ENCODE data around the gene SYNE2. TPM values are rescaled to one million over a fixed set of nuclear protein-coding genes. Genes with fewer than 3 reads are reported as not detected.
"Not testable (repeated sequence)": the region's sequence is repeated elsewhere in the genome, so short reads cannot be mapped to it uniquely, and the experiment has no call there.

The SYNE2 gene
- total and polyA plus RNA-seq, 5 donors from 2014 or later, result 25.6 to 348 (median 32.3) TPM

DNA sequence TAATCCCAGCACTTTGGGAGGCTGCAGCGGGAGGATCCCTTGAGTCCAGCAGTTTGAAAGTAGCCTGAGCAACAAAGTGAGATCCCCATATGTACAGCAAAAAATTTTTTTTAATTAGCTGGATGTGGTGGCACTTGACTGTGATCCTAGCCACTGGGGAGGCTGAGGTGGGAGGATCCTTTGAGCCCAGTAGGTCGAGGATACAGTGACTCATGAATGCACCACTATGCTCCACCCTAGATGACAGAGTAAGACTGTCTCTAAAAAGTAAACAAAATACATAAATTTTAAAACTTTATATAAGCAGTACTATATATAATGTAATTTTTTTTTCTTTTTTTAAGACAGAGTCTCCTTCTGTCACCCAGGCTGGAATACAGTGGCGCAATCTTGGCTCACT is 326.0 kb downstream of the SYNE2 start:
- H3K4me1 Mint-ChIP-seq, result peaks cover 0 to 10% (median 5%) of the 10 kb centered on the region in 4 donors
- Histone ChIP-seq H3K27ac (ENCODE audit: insufficient read depth, low read length, poor library complexity, severe bottlenecking) (no peak overlapping the region), H3K36me3 (ENCODE audit: control insufficient read depth, insufficient read depth, low read length) (peaks cover 74% of the 10 kb centered on the region), H3K4me1 (ENCODE audit: control insufficient read depth, insufficient read depth, low read length, poor library complexity, severe bottlenecking) (no peaks in the 10 kb centered on the region), H3K9me3 (ENCODE audit: control insufficient read depth in 2 of 2, low read length in 2 of 2) (no peaks in the 10 kb centered on the region), H3K27me3 (ENCODE audit: control insufficient read depth, insufficient read depth, low read length) (no peaks in the 10 kb centered on the region), H3K4me3 (ENCODE audit: low read depth, low read length) (no peak overlapping the region)
- ATAC-seq (ENCODE audit: low read depth in 2 of 2) (no peak), DNase-seq (no peak)
- peaks cover 54% of the 10 kb centered on the region for H3K36me3 Mint-ChIP-seq
- H3K4me3 Mint-ChIP-seq, result no peak overlapping the region
- no peaks in the 10 kb centered on the region for H3K9me3 Mint-ChIP-seq
- no peak overlapping the region for H3K27ac Mint-ChIP-seq
- H3K27me3 Mint-ChIP-seq, result no peaks in the 10 kb centered on the region

DNA sequence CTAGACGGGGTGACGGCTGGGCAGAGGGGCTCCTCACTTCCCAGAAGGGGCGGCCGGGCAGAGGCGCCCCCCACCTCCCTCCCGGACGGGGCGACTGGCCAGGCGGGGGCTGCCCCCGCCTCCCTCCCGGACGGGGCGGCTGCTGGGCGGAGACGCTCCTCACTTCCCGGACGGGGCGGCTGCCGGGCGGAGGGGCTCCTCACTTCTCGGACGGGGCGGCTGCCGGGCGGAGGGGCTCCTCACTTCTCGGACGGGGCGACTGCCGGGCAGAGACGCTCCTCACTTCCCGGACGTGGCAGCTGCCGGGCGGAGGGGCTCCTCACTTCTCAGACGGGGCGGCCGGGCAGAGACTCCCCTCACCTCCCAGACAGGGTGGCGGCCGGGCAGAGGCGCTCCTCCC is 330.1 kb downstream of the SYNE2 start:
- H3K27me3 ChIP-seq (ENCODE audit: control insufficient read depth, insufficient read depth, low read length); H3K4me1 ChIP-seq (ENCODE audit: control insufficient read depth, insufficient read depth, low read length, poor library complexity, severe bottlenecking); ATAC-seq (ENCODE audit: low read depth in 2 of 2); H3K9me3 Mint-ChIP-seq; H3K4me3 Mint-ChIP-seq; H3K27ac ChIP-seq (ENCODE audit: insufficient read depth, low read length, poor library complexity, severe bottlenecking); DNase-seq; H3K9me3 ChIP-seq (ENCODE audit: control insufficient read depth in 2 of 2, low read length in 2 of 2); H3K4me3 ChIP-seq (ENCODE audit: low read depth, low read length); H3K27me3 Mint-ChIP-seq: not testable (repeated sequence)
- H3K36me3 Mint-ChIP-seq, result peaks cover 49% of the 10 kb centered on the region
- H3K4me1 Mint-ChIP-seq, result peaks cover 0 to 17% (median 1%) of the 10 kb centered on the region in 4 donors
- peak overlapping the region in 1 of 3 donors; percentile 80 for H3K27ac Mint-ChIP-seq
- H3K36me3 ChIP-seq (ENCODE audit: control insufficient read depth, insufficient read depth, low read length), result peaks cover 76% of the 10 kb centered on the region

DNA sequence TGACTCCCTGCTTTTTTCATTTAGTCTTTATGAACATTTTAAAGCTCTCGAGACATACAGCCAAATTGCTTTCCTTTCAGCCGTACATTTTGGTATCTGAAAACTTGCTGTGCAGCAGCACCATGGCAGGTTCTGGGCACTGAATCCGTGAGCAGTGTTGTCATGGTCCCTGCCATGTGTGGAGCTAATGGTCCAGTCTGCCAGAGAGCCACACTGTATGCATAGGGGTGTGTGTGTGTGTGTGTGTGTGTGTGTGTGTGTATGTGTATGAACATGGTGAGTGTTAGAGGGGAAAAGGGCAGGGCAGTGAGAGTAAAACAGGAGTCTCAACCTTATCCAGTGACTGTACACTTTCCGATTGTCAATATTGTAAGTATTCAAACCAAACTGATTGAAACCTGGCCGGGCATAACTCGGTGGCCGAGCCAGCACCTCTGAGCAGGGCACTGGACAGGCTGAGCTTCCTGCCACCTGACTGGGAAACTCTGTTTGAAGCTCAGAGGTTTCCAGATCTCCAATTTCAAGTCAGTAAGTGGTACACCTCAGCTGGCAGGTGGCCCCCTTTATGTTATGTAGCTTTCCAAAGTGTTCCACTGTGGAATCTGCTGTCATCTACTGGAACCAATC is 331.4 kb downstream of the SYNE2 start:
- Histone ChIP-seq H3K4me1 (ENCODE audit: control insufficient read depth, insufficient read depth, low read length, poor library complexity, severe bottlenecking) (no peaks in the 10 kb centered on the region), H3K27me3 (ENCODE audit: control insufficient read depth, insufficient read depth, low read length) (no peaks in the 10 kb centered on the region), H3K36me3 (ENCODE audit: control insufficient read depth, insufficient read depth, low read length) (peaks cover 76% of the 10 kb centered on the region), H3K9me3 (ENCODE audit: control insufficient read depth in 2 of 2, low read length in 2 of 2) (no peaks in the 10 kb centered on the region), H3K4me3 (ENCODE audit: low read depth, low read length) (no peak overlapping the region), H3K27ac (ENCODE audit: insufficient read depth, low read length, poor library complexity, severe bottlenecking) (no peak overlapping the region)
- Mint-ChIP-seq H3K4me1 (peaks cover 0 to 24% (median 1%) of the 10 kb centered on the region in 4 donors), H3K4me3 (no peak overlapping the region), H3K27ac (no peak overlapping the region), H3K27me3 (no peaks in the 10 kb centered on the region), H3K9me3 (no peaks in the 10 kb centered on the region), H3K36me3 (peaks cover 51% of the 10 kb centered on the region)
- ATAC-seq (ENCODE audit: low read depth in 2 of 2) (no peak), DNase-seq (no peak)

DNA sequence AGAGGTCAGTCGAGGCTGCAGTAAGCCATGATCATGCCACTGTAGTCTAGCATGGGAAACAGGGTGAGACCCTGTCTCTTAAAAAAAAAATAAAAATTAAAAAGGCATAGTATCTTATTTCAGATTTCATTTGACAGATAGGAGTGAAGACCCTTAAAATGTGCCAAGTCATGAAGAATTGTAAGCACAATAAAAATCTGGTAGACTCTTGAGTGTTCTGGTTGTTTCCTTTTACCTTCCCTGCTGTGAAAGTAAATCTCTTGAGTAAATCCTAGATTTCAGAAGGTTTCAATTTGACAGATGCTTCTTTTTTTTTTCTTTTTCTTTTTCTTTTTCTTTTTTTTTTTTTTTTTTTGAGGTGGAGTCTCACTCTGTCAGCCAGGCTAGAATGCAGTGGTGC is 332.4 kb downstream of the SYNE2 start:
- no peaks in the 10 kb centered on the region for H3K4me1 ChIP-seq (ENCODE audit: control insufficient read depth, insufficient read depth, low read length, poor library complexity, severe bottlenecking)
- Mint-ChIP-seq H3K9me3 (no peaks in the 10 kb centered on the region), H3K4me1 (peaks cover 0 to 15% (median 2%) of the 10 kb centered on the region in 4 donors), H3K4me3 (no peak overlapping the region), H3K27me3 (no peaks in the 10 kb centered on the region), H3K36me3 (peaks cover 50% of the 10 kb centered on the region), H3K27ac (peak overlapping the region in 1 of 3 donors; percentile 38)
- H3K36me3 ChIP-seq (ENCODE audit: control insufficient read depth, insufficient read depth, low read length), result peaks cover 76% of the 10 kb centered on the region
- no peaks in the 10 kb centered on the region for H3K27me3 ChIP-seq (ENCODE audit: control insufficient read depth, insufficient read depth, low read length)
- H3K4me3 ChIP-seq (ENCODE audit: low read depth, low read length), result no peak overlapping the region
- no peak for DNase-seq
- no peak for ATAC-seq (ENCODE audit: low read depth in 2 of 2)
- no peak overlapping the region for H3K27ac ChIP-seq (ENCODE audit: insufficient read depth, low read length, poor library complexity, severe bottlenecking)
- no peaks in the 10 kb centered on the region for H3K9me3 ChIP-seq (ENCODE audit: control insufficient read depth in 2 of 2, low read length in 2 of 2)

DNA sequence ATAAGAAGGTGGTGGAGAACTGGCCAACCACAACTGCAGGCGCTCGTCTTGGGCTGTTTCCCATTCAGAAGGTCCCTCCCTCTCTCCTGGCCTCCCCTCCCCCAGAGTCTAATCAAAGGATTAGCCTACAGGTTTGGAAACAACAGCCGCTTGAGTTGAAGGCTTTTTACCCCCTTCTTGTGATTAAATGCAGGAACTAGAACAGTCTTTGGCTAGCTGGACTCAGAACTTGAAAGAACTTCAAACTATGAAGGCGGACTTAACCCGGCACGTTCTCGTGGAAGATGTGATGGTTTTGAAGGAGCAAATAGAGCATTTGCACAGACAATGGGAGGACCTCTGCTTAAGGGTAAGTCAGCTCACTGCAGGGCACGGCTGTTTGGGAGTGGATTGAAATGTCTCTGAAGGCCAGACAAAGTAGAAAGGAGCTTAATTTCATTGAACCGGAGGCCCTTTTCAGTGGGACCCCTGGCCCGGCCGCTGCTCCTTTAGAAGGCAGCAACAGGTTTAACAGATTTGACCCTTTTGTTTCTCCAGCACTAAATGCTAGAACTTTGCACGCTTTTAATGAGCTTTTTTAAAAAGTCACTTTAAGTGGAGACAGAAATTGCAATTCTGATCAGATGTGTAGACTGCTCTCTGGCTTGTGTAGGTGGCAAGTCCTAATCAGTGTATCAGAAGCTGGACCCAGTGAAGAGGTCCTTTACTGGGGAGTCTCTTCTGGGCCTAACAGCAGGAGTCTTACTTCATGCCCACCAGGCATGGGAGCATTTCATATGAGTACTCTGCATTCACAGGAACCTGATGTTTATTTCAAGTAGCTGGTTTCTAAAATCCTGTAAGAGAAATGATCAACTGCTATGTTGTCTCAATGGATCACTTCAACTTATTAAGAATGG is 333.7 kb downstream of the SYNE2 start:
- H3K27me3 ChIP-seq (ENCODE audit: control insufficient read depth, insufficient read depth, low read length), result no peaks in the 10 kb centered on the region
- no peaks in the 10 kb centered on the region for H3K9me3 ChIP-seq (ENCODE audit: control insufficient read depth in 2 of 2, low read length in 2 of 2)
- DNase-seq (no peak), ATAC-seq (ENCODE audit: low read depth in 2 of 2) (no peak)
- Mint-ChIP-seq H3K27me3 (no peaks in the 10 kb centered on the region), H3K27ac (no peak overlapping the region), H3K36me3 (peaks cover 58% of the 10 kb centered on the region), H3K9me3 (no peaks in the 10 kb centered on the region), H3K4me3 (no peak overlapping the region), H3K4me1 (peaks cover 0 to 18% (median 2%) of the 10 kb centered on the region in 4 donors)
- peaks cover 74% of the 10 kb centered on the region for H3K36me3 ChIP-seq (ENCODE audit: control insufficient read depth, insufficient read depth, low read length)
- H3K4me1 ChIP-seq (ENCODE audit: control insufficient read depth, insufficient read depth, low read length, poor library complexity, severe bottlenecking), result no peaks in the 10 kb centered on the region
- H3K27ac ChIP-seq (ENCODE audit: insufficient read depth, low read length, poor library complexity, severe bottlenecking), result no peak overlapping the region
- H3K4me3 ChIP-seq (ENCODE audit: low read depth, low read length), result no peak overlapping the region

DNA sequence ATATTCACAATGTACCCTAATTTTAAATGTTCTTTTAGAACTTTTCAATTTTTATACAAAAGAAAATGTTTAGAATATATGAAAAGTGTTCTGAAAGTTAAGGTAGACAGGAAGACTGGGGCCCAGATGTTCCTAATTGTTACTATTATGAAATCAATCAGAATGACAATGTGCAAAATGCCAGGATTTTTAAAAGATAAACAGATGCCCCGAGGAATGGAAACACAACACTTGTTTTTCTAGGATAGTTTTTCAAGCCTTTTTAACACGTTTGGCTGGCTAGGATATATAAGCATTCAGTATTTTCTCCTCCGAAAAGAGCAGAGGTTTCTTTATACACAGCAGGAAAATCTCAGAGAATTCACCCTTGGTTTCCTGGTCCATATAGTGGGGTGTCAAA is 334.5 kb downstream of the SYNE2 start:
- DNase-seq (no peak), ATAC-seq (ENCODE audit: low read depth in 2 of 2) (no peak)
- Histone ChIP-seq H3K36me3 (ENCODE audit: control insufficient read depth, insufficient read depth, low read length) (peaks cover 75% of the 10 kb centered on the region), H3K27ac (ENCODE audit: insufficient read depth, low read length, poor library complexity, severe bottlenecking) (no peak overlapping the region), H3K9me3 (ENCODE audit: control insufficient read depth in 2 of 2, low read length in 2 of 2) (no peaks in the 10 kb centered on the region), H3K4me3 (ENCODE audit: low read depth, low read length) (no peak overlapping the region), H3K27me3 (ENCODE audit: control insufficient read depth, insufficient read depth, low read length) (no peaks in the 10 kb centered on the region), H3K4me1 (ENCODE audit: control insufficient read depth, insufficient read depth, low read length, poor library complexity, severe bottlenecking) (no peaks in the 10 kb centered on the region)
- no peaks in the 10 kb centered on the region for H3K27me3 Mint-ChIP-seq
- no peak overlapping the region for H3K4me3 Mint-ChIP-seq
- no peak overlapping the region for H3K27ac Mint-ChIP-seq
- peaks cover 0 to 18% (median 2%) of the 10 kb centered on the region in 4 donors for H3K4me1 Mint-ChIP-seq
- no peaks in the 10 kb centered on the region for H3K9me3 Mint-ChIP-seq
- peaks cover 59% of the 10 kb centered on the region for H3K36me3 Mint-ChIP-seq

DNA sequence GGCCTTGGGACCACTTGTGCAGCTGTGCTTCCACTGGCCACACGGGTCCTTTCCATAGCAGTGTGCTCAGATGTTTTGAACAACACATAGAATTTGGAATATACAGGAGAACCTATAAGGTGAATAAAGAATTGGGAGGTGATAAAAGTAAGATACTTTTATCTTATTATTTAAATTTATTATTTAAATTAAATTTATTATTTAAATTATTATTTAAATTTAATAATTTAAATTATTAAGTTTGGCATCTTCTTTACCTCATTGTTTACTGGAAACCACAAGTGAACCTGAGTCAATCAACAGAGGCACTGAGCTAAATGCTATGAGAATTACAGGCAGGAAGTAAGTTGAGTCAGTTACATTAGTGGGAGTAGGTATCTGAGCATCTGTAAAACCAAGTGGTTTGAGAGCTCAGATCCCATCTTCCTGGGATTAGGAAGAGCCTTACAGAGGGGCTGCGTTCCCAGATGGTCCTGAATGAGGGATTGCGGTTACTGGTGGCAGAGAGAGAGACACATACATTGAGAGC is 338.2 kb downstream of the SYNE2 start:
- H3K4me3 ChIP-seq (ENCODE audit: low read depth, low read length), result no peak overlapping the region
- Mint-ChIP-seq H3K27ac (peak overlapping the region; percentile 55 to 67 (median 58)), H3K9me3 (no peaks in the 10 kb centered on the region), H3K4me3 (no peak overlapping the region), H3K36me3 (peaks cover 49% of the 10 kb centered on the region), H3K27me3 (no peaks in the 10 kb centered on the region), H3K4me1 (peaks cover 20 to 34% (median 25%) of the 10 kb centered on the region in 4 donors)
- peaks cover 16% of the 10 kb centered on the region for H3K4me1 ChIP-seq (ENCODE audit: control insufficient read depth, insufficient read depth, low read length, poor library complexity, severe bottlenecking)
- ATAC-seq (ENCODE audit: low read depth in 2 of 2), result no peak
- H3K36me3 ChIP-seq (ENCODE audit: control insufficient read depth, insufficient read depth, low read length), result peaks cover 74% of the 10 kb centered on the region
- H3K27ac ChIP-seq (ENCODE audit: insufficient read depth, low read length, poor library complexity, severe bottlenecking), result no peak overlapping the region
- no peaks in the 10 kb centered on the region for H3K9me3 ChIP-seq (ENCODE audit: control insufficient read depth in 2 of 2, low read length in 2 of 2)
- H3K27me3 ChIP-seq (ENCODE audit: control insufficient read depth, insufficient read depth, low read length), result no peaks in the 10 kb centered on the region
- DNase-seq, result no peak
